Natural killer cell (primary cell): ENCODE data around the gene ERAP2. TPM values are rescaled to one million over a fixed set of nuclear protein-coding genes. Genes with fewer than 3 reads are reported as not detected.
A peak's percentile ranks its signal among the peaks of the same experiment; 100 is the strongest.

Source experiments
- ATAC-seq, 3 donors: fragments of 150-1000 bp in 2 of 3; fragments of 200-7000 bp in 1 of 3; cut with Tn5 transposase; 1 replicate in 1 of 3; 2 replicates in 2 of 3; pipeline ENCODE4 v1.10.0; 2021; ENCODE audit warnings: mild to moderate bottlenecking in 2 of 3, moderate library complexity in 2 of 3
- DNase-seq, 2 donors: peaks; one replicate each; pipeline versions ENCODE4 v3.0.0 to v3.0.0-alpha.2; 2013 to 2021; ENCODE audit warnings: mixed read lengths in 1 of 2
- H3K27ac ChIP-seq: one replicate; pipeline ENCODE4 v1.5.1; 2013; ENCODE audit warnings: mild to moderate bottlenecking, low read length
- H3K27me3 ChIP-seq: one replicate; pipeline ENCODE4 v1.6.1; 2013; ENCODE audit warnings: low read length; ENCODE audit not compliant: control insufficient read depth, insufficient read depth
- H3K36me3 ChIP-seq: one replicate; pipeline ENCODE4 v1.6.1; 2013; ENCODE audit warnings: low read length; ENCODE audit not compliant: control insufficient read depth, insufficient read depth
- H3K4me1 ChIP-seq: one replicate; pipeline ENCODE4 v1.6.1; 2013; ENCODE audit warnings: low read length; ENCODE audit not compliant: control insufficient read depth, insufficient read depth
- H3K4me3 ChIP-seq: one replicate; pipeline ENCODE4 v1.5.1; 2013; ENCODE audit warnings: low read length
- H3K9me3 ChIP-seq: one replicate; pipeline ENCODE4 v1.6.1; 2013; ENCODE audit warnings: low read length; ENCODE audit not compliant: control insufficient read depth, insufficient read depth
- H3K27ac Mint-ChIP-seq, 2 donors: one replicate each; pipeline ENCODE4 v1.8.0; 2022; ENCODE audit warnings: mild to moderate bottlenecking in 2 of 2, mixed read lengths in 2 of 2, moderate library complexity in 1 of 2
- H3K27me3 Mint-ChIP-seq, 2 donors: one replicate each; pipeline ENCODE4 v1.8.0; 2022; ENCODE audit warnings: low read depth in 2 of 2, mixed read lengths in 2 of 2
- H3K36me3 Mint-ChIP-seq: one replicate; pipeline ENCODE4 v1.8.0; 2022; ENCODE audit warnings: mixed read lengths
- H3K4me1 Mint-ChIP-seq, 2 donors: one replicate each; pipeline ENCODE4 v1.8.0; 2022; ENCODE audit warnings: mixed read lengths in 2 of 2
- H3K4me3 Mint-ChIP-seq: one replicate; pipeline ENCODE4 v1.8.0; 2022; ENCODE audit warnings: mild to moderate bottlenecking, moderate library complexity, mixed read lengths
- H3K9me3 Mint-ChIP-seq, 2 donors: one replicate each; pipeline ENCODE4 v1.8.0; 2022; ENCODE audit warnings: mixed read lengths in 2 of 2
- CTCF ChIP-seq: fragments of 200-600 bp; IDR thresholded peaks from one replicate; pipeline ENCODE4 v1.8.0; 2022; ENCODE audit warnings: antibody characterized with exemption
- WGBS: methylation state at CpG from one replicate; pipeline ENCODE4 v1.1.7; 2013; ENCODE audit warnings: missing lambda C conversion rate; ENCODE audit not compliant: insufficient coverage; 5-methylcytosine and 5-hydroxymethylcytosine counted together
- intact Hi-C: fragments of 100-400 bp; cut with micrococcal nuclease; formaldehyde crosslinking; loops from one replicate; pipeline ENCODE4 v1.14.2; 2022
- total RNA-seq, 4 donors: library from RNA; stranded (reverse); fragments of 120-200 nt in 1 of 4; gene quantifications; one replicate each; pipeline versions ENCODE4 v1.2.3 to v1.2.4, GENCODE V29; 2013 to 2022

ERAP2 gene
- total RNA-seq, 3 donors from 2014 or later (not counting 1 experiment from before 2014, with no cell fraction given), result 41.5 to 81.8 (median 79.2) TPM

GRCh38 chr5:96904054-96904931, 28.0 kb downstream of the ERAP2 start:
- Mint-ChIP-seq H3K4me3 (no peak overlapping the region), H3K36me3 (peaks cover 34% of the 10 kb centered on the region), H3K27ac (peak overlapping the region; percentile 12 to 53), H3K4me1 (peaks cover 0 to 5% of the 10 kb centered on the region in 2 donors), H3K9me3 (no peaks in the 10 kb centered on the region), H3K27me3 (no peaks in the 10 kb centered on the region)
- H3K36me3 ChIP-seq, result peaks cover 84% of the 10 kb centered on the region
- no peak overlapping the region for H3K4me3 ChIP-seq
- ATAC-seq, result no peak
- no peaks in the 10 kb centered on the region for H3K9me3 ChIP-seq
- no peak for DNase-seq
- no peak overlapping the region for H3K27ac ChIP-seq
- 63% methylated on average over 2 of the region's 3 CpGs for WGBS
- no peaks in the 10 kb centered on the region for H3K27me3 ChIP-seq
- intact Hi-C loops, result no loop called here
- no peak for TF ChIP-seq CTCF
- no peaks in the 10 kb centered on the region for H3K4me1 ChIP-seq

GRCh38 chr5:96905864-96906263, 29.6 kb downstream of the ERAP2 start:
- 95% methylated on average over 3 of the region's 3 CpGs for WGBS
- no peaks in the 10 kb centered on the region for H3K9me3 Mint-ChIP-seq
- intact Hi-C loops, result no loop called here

GRCh38 chr5:96909003-96909402, 32.7 kb downstream of the ERAP2 start:
- ATAC-seq (no peak), DNase-seq (no peak)
- H3K27me3 ChIP-seq, result no peaks in the 10 kb centered on the region
- no peaks in the 10 kb centered on the region for H3K4me1 ChIP-seq
- H3K36me3 ChIP-seq, result peaks cover 76% of the 10 kb centered on the region
- intact Hi-C loops, result no loop called here
- WGBS, result 100% methylated on average over 4 of the region's 4 CpGs
- H3K27ac ChIP-seq, result no peak overlapping the region
- H3K9me3 ChIP-seq, result no peaks in the 10 kb centered on the region
- no peak for TF ChIP-seq CTCF
- no peaks in the 10 kb centered on the region for H3K27me3 Mint-ChIP-seq
- H3K27ac Mint-ChIP-seq, result no peak overlapping the region
- no peak overlapping the region for H3K4me3 ChIP-seq
- no peaks in the 10 kb centered on the region for H3K9me3 Mint-ChIP-seq
- H3K4me3 Mint-ChIP-seq, result no peak overlapping the region
- H3K4me1 Mint-ChIP-seq, result peaks cover 0 to 5% of the 10 kb centered on the region in 2 donors
- peaks cover 14% of the 10 kb centered on the region for H3K36me3 Mint-ChIP-seq

More at GRCh38 chr5:96905864-96906263, 29.6 kb downstream of the ERAP2 start:
- H3K4me1 Mint-ChIP-seq, result peaks cover 0 to 5% of the 10 kb centered on the region in 2 donors
- peak overlapping the region in 1 of 2 donors; percentile 6 for H3K27ac Mint-ChIP-seq
- Histone ChIP-seq H3K4me3 (no peak overlapping the region), H3K27ac (no peak overlapping the region), H3K27me3 (no peaks in the 10 kb centered on the region), H3K36me3 (peaks cover 88% of the 10 kb centered on the region), H3K9me3 (no peaks in the 10 kb centered on the region), H3K4me1 (no peaks in the 10 kb centered on the region)
- TF ChIP-seq CTCF, result no peak
- DNase-seq (no peak), ATAC-seq (no peak)
- H3K36me3 Mint-ChIP-seq, result peaks cover 30% of the 10 kb centered on the region
- H3K4me3 Mint-ChIP-seq, result no peak overlapping the region
- H3K27me3 Mint-ChIP-seq, result no peaks in the 10 kb centered on the region
